Activated T-helper 17 cell treated with anti-CD3 and anti-CD28 coated beads, Interleukin-2, amount 50 U/mL, for 72 hours (primary cell): ENCODE results near the gene MRPL38. TPM values are rescaled to one million over a fixed set of nuclear protein-coding genes. Genes with fewer than 3 reads are reported as not detected.

Experiments
- ATAC-seq: fragments of 150-1000 bp; cut with Tn5 transposase; replicated peaks from 2 replicates; pipeline ENCODE4 v1.10.0; 2021; ENCODE audit warnings: mild to moderate bottlenecking, moderate library complexity
- H3K27ac Mint-ChIP-seq: one replicate; pipeline ENCODE4 v1.8.0; 2022; ENCODE audit warnings: mixed read lengths
- H3K27me3 Mint-ChIP-seq: one replicate; pipeline ENCODE4 v1.8.0; 2022; ENCODE audit warnings: mixed read lengths
- H3K36me3 Mint-ChIP-seq: one replicate; pipeline ENCODE4 v1.8.0; 2022; ENCODE audit warnings: low read depth, mild to moderate bottlenecking, mixed read lengths
- H3K4me1 Mint-ChIP-seq: one replicate; pipeline ENCODE4 v1.8.0; 2022; ENCODE audit warnings: mixed read lengths
- H3K4me3 Mint-ChIP-seq: one replicate; pipeline ENCODE4 v1.8.0; 2022; ENCODE audit warnings: mild to moderate bottlenecking, mixed read lengths
- H3K9me3 Mint-ChIP-seq: one replicate; pipeline ENCODE4 v1.8.0; 2022; ENCODE audit warnings: mixed read lengths
- total RNA-seq, 2 donors: library from RNA; stranded (reverse); gene quantifications; one replicate each; pipeline ENCODE4 v1.2.3, GENCODE V29; 2022

MRPL38 gene
- total RNA-seq, 2 donors from 2014 or later: 74.2 to 113 TPM

DNA sequence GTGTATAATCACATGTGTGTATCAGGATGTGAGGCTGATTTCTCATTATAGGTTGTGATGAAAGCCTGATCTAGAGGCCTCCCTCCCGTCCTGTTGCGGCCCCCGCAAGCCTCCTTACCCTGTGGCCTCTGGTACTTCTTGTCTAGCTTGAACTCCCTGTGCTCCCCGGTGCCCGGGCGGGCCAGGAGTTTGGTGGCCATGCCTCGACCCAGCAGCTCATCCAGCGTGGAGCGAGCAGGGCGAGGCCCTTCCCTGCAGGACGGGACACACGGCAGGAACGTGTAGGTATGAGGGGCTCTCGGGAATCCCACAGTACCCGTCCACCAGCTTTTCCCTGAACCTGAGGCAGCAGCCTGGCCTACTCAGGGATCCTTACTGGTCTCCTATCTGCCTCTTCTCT lies 21.2 kb upstream of the MRPL38 start:
- no peaks in the 10 kb centered on the region for H3K9me3 Mint-ChIP-seq
- ATAC-seq: no peak
- no peaks in the 10 kb centered on the region for H3K4me1 Mint-ChIP-seq
- H3K36me3 Mint-ChIP-seq: no peaks in the 10 kb centered on the region
- no peaks in the 10 kb centered on the region for H3K27me3 Mint-ChIP-seq
- H3K4me3 Mint-ChIP-seq: no peak overlapping the region
- H3K27ac Mint-ChIP-seq: no peak overlapping the region

GRCh38 chr17:75925103-75925502 lies 20.4 kb upstream of the MRPL38 start:
- no peak overlapping the region for H3K27ac Mint-ChIP-seq
- H3K4me3 Mint-ChIP-seq: no peak overlapping the region
- no peaks in the 10 kb centered on the region for H3K4me1 Mint-ChIP-seq
- ATAC-seq: no peak
- no peaks in the 10 kb centered on the region for H3K27me3 Mint-ChIP-seq
- no peaks in the 10 kb centered on the region for H3K9me3 Mint-ChIP-seq
- no peaks in the 10 kb centered on the region for H3K36me3 Mint-ChIP-seq

DNA sequence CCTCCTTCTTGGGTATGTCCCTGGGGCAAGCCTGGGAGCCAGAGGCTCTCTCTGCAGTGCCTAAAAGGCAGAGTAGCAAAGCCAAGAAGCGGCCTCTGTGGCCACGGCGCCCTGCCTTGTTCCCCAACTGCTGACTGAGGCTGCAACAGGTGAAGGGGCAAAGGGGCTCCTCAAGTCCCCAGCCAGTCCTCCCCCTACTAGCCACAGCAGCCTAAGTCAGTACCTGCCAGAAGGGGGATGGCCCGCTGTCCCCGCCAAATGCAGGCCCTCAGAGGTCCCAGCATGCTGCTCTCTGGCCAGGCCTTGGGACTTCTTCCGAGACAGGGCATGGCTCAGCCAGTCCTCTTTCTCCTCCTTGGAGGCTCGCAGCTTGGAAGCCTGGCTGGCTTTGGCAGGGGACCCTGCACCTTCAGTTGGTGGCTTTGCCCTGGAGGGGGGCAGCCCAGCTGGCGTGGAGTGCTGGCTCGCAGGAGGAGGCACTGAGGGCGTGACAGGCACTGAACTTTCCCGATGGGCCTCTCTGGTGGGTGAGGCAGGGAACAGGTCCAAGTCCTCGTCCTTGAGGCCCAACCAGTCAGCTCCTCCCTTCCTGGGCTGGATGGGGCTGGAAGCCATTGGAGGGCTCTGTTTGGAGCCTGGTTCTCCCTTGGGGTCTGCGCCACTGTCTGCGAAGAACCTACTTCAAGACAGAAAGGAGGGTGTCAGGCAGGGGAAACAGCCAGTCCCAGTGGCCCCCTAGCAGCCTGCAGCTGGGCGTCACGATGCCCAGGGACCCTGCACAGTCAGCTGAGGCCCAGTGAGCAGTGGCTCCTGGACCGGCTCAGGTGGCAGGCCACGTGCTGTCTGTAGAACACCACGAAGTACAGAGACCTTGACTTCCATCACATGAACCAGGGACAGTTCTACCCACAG lies 18.5 kb upstream of the MRPL38 start:
- Mint-ChIP-seq H3K27ac (peak overlapping the region; percentile 46), H3K4me3 (no peak overlapping the region), H3K9me3 (no peaks in the 10 kb centered on the region), H3K27me3 (no peaks in the 10 kb centered on the region), H3K36me3 (no peaks in the 10 kb centered on the region), H3K4me1 (no peaks in the 10 kb centered on the region)
- no peak for ATAC-seq

DNA sequence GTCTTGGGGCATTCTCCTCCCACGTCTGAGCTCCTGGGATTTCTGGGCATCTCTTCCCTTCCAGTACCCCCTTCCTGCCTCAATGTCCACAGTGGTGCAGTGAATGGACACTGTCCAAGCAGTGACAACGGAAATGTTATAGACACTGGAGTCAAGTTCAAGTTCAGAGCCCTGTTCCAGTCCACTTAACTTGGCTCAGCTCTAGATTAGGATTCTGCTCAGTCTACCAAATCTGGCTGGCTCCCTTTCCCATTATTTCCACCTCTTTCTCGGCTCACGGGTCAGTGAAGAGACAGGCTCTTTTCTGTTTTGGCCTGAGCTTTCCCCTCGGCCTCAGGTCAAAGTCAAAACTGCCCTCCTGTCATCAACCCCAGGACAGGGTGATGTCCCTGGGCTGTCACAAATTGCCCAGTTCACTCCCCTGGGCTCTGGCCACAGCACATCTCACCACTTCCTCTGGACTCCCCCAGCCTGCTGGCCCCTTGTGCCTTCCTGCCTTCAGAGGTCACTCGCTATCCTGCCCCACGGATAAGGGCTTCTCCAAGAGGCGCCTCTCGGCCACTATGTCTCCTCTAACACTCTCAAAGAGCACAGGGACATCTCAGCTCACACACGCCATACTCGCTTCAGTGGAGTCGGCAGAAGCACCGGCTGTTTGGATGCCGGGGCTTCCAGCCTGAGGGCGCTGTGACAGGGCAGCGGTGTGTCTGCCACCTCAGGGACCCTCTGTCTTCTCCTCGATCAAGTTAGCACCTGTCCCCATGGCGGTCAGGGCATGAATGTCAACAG lies 17.7 kb upstream of the MRPL38 start:
- no peak for ATAC-seq
- H3K4me3 Mint-ChIP-seq: no peak overlapping the region
- no peaks in the 10 kb centered on the region for H3K9me3 Mint-ChIP-seq
- no peaks in the 10 kb centered on the region for H3K27me3 Mint-ChIP-seq
- H3K4me1 Mint-ChIP-seq: peaks cover under 1% of the 10 kb centered on the region
- H3K27ac Mint-ChIP-seq: peak overlapping the region; percentile 46
- H3K36me3 Mint-ChIP-seq: no peaks in the 10 kb centered on the region

- H3K4me1 Mint-ChIP-seq: peaks cover 5% of the 10 kb centered on the region
- H3K4me3 Mint-ChIP-seq: no peak overlapping the region
- H3K27ac Mint-ChIP-seq: no peak overlapping the region
- H3K9me3 Mint-ChIP-seq: no peaks in the 10 kb centered on the region
- no peaks in the 10 kb centered on the region for H3K36me3 Mint-ChIP-seq
- no peaks in the 10 kb centered on the region for H3K27me3 Mint-ChIP-seq
- ATAC-seq: no peak
These were observed 16.9 kb upstream of the MRPL38 start for GRCh38 chr17:75921596-75921995.

GRCh38 chr17:75920045-75920560 lies 15.4 kb upstream of the MRPL38 start:
- Mint-ChIP-seq H3K27me3 (no peaks in the 10 kb centered on the region), H3K27ac (no peak overlapping the region), H3K36me3 (no peaks in the 10 kb centered on the region), H3K4me3 (no peak overlapping the region), H3K9me3 (no peaks in the 10 kb centered on the region), H3K4me1 (peaks cover 5% of the 10 kb centered on the region)
- no peak for ATAC-seq

- H3K4me1 Mint-ChIP-seq: peaks cover 5% of the 10 kb centered on the region
- no peaks in the 10 kb centered on the region for H3K9me3 Mint-ChIP-seq
- ATAC-seq: no peak
- no peak overlapping the region for H3K4me3 Mint-ChIP-seq
- H3K27me3 Mint-ChIP-seq: no peaks in the 10 kb centered on the region
- H3K27ac Mint-ChIP-seq: no peak overlapping the region
- H3K36me3 Mint-ChIP-seq: no peaks in the 10 kb centered on the region
These were observed 14.9 kb upstream of the MRPL38 start for GRCh38 chr17:75919611-75920010.

DNA sequence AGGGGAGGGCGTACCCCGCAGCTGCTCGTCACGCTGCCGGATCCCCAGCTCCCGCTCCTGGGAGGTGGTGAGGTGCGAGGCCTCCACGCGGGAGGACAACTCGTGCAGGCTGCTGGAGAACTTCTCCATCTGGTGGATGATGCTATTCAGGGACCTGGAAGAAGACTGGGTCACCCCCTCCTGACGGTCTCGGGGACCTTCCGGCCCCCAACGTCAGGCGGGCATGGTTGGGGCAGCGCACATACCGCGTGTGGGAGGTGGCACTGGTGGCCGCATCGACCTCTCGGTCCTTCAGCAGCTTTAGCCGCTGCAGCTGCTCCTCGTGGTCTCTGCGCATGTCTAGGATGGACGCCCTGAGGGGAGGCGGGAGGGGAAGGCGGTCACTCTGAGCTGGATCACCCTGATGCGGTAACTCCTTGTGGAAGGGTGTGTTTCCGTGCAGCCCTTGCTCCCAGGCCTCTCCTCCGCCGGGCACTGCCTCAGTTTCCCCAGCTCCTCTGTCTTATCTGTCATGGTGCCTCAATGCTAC lies 13.3 kb upstream of the MRPL38 start:
- Mint-ChIP-seq H3K4me3 (no peak overlapping the region), H3K9me3 (no peaks in the 10 kb centered on the region), H3K27me3 (no peaks in the 10 kb centered on the region), H3K36me3 (peaks cover 4% of the 10 kb centered on the region), H3K4me1 (peaks cover 5% of the 10 kb centered on the region), H3K27ac (no peak overlapping the region)
- ATAC-seq: no peak

- no peaks in the 10 kb centered on the region for H3K27me3 Mint-ChIP-seq
- H3K9me3 Mint-ChIP-seq: no peaks in the 10 kb centered on the region
- ATAC-seq: no peak
- H3K27ac Mint-ChIP-seq: peak overlapping the region; percentile 79
- H3K4me3 Mint-ChIP-seq: no peak overlapping the region
- H3K36me3 Mint-ChIP-seq: peaks cover 4% of the 10 kb centered on the region
- H3K4me1 Mint-ChIP-seq: peaks cover 5% of the 10 kb centered on the region
These were observed 12.6 kb upstream of the MRPL38 start for GRCh38 chr17:75917141-75917916.

- peaks cover 5% of the 10 kb centered on the region for H3K4me1 Mint-ChIP-seq
- no peaks in the 10 kb centered on the region for H3K9me3 Mint-ChIP-seq
- no peak overlapping the region for H3K27ac Mint-ChIP-seq
- no peaks in the 10 kb centered on the region for H3K27me3 Mint-ChIP-seq
- H3K4me3 Mint-ChIP-seq: no peak overlapping the region
- H3K36me3 Mint-ChIP-seq: peaks cover 4% of the 10 kb centered on the region
- no peak for ATAC-seq
These were observed 10.6 kb upstream of the MRPL38 start for GRCh38 chr17:75915268-75915667.

DNA sequence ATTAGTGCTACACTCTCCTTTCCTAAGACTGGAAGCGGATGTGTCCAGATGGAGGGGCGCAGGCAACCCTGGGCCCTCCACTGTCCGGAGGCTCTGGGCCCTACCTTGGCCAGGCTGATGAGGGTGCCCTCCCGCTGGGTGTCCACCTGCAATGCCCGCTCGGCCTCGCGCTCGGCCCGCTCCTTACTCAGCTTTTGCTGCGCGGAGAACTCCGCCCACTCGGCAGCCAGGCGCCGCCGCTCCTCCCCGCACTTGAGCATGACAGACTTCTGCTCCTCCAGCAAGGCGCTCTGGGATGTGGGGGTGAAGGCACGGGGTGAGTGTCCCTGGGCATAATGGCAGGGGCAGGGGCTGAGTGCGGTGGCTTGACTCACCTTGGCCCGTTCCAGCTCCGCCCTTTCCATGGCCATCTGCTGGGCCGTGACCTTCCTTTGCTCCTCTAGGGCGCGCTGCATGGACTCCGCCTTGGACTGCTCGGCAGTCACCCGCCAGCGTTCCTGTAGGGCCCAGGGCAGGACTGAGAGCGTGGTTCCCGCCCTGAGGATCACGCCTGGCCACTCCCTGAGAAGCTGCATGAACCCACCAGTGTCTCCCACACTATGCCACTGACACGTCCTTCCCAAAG lies 10.1 kb upstream of the MRPL38 start:
- Mint-ChIP-seq H3K4me1 (peaks cover 5% of the 10 kb centered on the region), H3K9me3 (no peaks in the 10 kb centered on the region), H3K27me3 (no peaks in the 10 kb centered on the region), H3K36me3 (peaks cover 4% of the 10 kb centered on the region), H3K27ac (no peak overlapping the region), H3K4me3 (no peak overlapping the region)
- ATAC-seq: no peak

DNA sequence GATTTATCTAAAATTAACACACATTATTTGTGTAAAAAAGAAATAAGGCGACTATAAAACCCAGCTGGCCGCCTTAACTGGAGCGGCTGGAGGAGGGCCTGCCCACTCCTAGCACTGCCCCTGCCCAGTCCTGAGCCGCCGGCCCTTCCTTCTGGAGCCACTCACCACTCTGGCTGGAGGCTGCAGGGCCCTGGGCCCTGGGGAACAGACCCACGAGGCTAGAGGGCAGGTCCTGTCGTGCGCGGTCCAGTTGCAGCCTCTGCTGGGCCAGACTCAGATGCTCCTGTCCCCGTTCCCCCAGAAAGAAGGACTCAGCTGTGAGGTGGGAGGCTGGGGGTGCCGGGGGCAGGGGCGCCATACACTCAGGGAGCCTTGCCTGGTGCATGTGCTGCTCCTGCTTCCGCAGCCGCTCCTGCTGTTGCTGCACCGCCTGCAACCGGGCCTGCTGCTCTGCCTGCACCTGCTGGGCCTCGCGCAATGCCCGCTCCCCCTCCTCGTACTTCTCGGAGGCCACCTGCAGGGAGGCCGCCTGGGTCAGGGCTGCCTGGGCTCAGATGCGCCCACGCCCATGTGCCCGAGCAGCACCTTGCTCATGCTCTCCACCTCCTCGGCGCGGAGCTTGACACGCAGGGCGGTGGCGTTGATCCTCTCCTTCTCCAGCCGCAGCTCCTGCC lies 9.0 kb upstream of the MRPL38 start:
- Mint-ChIP-seq H3K36me3 (peaks cover 4% of the 10 kb centered on the region), H3K27me3 (no peaks in the 10 kb centered on the region), H3K9me3 (no peaks in the 10 kb centered on the region), H3K27ac (no peak overlapping the region), H3K4me1 (peaks cover 5% of the 10 kb centered on the region), H3K4me3 (no peak overlapping the region)
- no peak for ATAC-seq

DNA sequence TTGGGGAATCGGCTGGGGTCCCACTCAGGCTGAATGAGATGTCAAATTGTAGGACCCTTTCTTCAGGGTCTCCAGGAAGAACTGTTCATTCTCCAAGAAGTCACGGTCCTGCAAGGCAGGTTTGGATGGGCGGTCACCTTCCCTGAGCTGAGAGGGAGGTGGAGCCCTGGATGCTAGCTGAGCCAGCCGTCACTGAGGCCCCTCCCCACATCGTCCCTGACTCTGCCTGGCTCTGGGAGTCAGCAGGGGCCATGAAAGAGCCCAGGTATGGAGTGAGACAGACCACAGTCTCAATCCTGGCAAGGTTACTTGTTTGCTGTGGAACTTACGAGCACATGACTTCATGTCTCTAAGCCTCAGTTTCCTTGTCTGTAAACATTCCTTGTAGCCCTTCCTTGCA lies 6.0 kb upstream of the MRPL38 start:
- Mint-ChIP-seq H3K4me3 (no peak overlapping the region), H3K9me3 (no peaks in the 10 kb centered on the region), H3K27me3 (no peaks in the 10 kb centered on the region), H3K27ac (no peak overlapping the region), H3K4me1 (no peaks in the 10 kb centered on the region), H3K36me3 (peaks cover 4% of the 10 kb centered on the region)
- ATAC-seq: no peak
